ENCODE results near the gene CD300E. TPM values are rescaled to one million over a fixed set of nuclear protein-coding genes. Genes with fewer than 3 reads are reported as not detected.

The CD300E gene
- total and polyA plus RNA-seq, 2 of the 4 experiments (the other 2 are of a cell fraction): not detected

GRCh38 chr17:74571621-74572270 is 51.8 kb downstream of the CD300E start:
- in situ Hi-C loops (cut with MboI; ENCODE audit: low sequenced_read_pairs): no loop called here
- intact Hi-C loops (cut with micrococcal nuclease): no loop called here
- no peak overlapping the region for H3K4me2 ChIP-seq (ENCODE audit: low read depth, low read length)
- H3K18ac ChIP-seq (ENCODE audit: low read depth, low read length): no peak overlapping the region
- no peak overlapping the region for H3K9ac ChIP-seq (ENCODE audit: low read depth, low read length)
- no peak overlapping the region for H2BK5ac ChIP-seq (ENCODE audit: low read depth, low read length, poor library complexity, severe bottlenecking)
- WGBS, 2 experiments (ENCODE audit: extremely low coverage in 2 of 2, insufficient read length in 1 of 2): no CpG with 5 or more reads among the region's 4 CpGs
- H3K27ac ChIP-seq (ENCODE audit: insufficient read depth, low read length): no peak overlapping the region
- H2AK9ac ChIP-seq (replicated peaks; ENCODE audit: low read depth, low read length, poor library complexity): no peak overlapping the region
- no peak overlapping the region for H4K5ac ChIP-seq (ENCODE audit: low read depth, low read length)
- H2BK120ac ChIP-seq (ENCODE audit: low read depth, low read length): no peak overlapping the region
- no peaks in the 10 kb centered on the region for H3K79me1 ChIP-seq (ENCODE audit: low read depth in 1 of 2, low read length in 2 of 2)
- ChIA-PET POLR2A (ENCODE audit: unreplicated experiment) (no interaction called here), CTCF (no interaction called here)
- H4K8ac ChIP-seq (ENCODE audit: low read depth in 2 of 2, low read length in 2 of 2): no peak overlapping the region
- H3K9me1 ChIP-seq (ENCODE audit: insufficient read depth, low read length): no peaks in the 10 kb centered on the region
- H3K23ac ChIP-seq (ENCODE audit: low read depth, low read length): no peak overlapping the region
- H2BK20ac ChIP-seq (ENCODE audit: low read depth, low read length): no peak overlapping the region
- TF ChIP-seq RAD21 (IDR thresholded peaks at IDR 0.05; ENCODE audit: low read length) (no peak), CEBPB (IDR thresholded peaks at IDR 0.05; ENCODE audit: low read depth, low read length) (no peak), MAZ (IDR thresholded peaks at IDR 0.05; ENCODE audit: borderline replicate concordance, low read depth, low read length) (no peak), FOS (IDR thresholded peaks at IDR 0.05; ENCODE audit: low read depth, low read length) (no peak), RCOR1 (IDR thresholded peaks at IDR 0.05; ENCODE audit: insufficient replicate concordance, low read length) (no peak), USF2 (IDR thresholded peaks at IDR 0.05; ENCODE audit: low read depth, low read length) (no peak)
- TF ChIP-seq, protein P1, sequence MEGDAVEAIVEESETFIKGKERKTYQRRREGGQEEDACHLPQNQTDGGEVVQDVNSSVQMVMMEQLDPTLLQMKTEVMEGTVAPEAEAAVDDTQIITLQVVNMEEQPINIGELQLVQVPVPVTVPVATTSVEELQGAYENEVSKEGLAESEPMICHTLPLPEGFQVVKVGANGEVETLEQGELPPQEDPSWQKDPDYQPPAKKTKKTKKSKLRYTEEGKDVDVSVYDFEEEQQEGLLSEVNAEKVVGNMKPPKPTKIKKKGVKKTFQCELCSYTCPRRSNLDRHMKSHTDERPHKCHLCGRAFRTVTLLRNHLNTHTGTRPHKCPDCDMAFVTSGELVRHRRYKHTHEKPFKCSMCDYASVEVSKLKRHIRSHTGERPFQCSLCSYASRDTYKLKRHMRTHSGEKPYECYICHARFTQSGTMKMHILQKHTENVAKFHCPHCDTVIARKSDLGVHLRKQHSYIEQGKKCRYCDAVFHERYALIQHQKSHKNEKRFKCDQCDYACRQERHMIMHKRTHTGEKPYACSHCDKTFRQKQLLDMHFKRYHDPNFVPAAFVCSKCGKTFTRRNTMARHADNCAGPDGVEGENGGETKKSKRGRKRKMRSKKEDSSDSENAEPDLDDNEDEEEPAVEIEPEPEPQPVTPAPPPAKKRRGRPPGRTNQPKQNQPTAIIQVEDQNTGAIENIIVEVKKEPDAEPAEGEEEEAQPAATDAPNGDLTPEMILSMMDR (conservative IDR thresholded peaks at IDR 0.05; ENCODE audit: low read depth, low read length): no peak
- peaks cover 19% of the 10 kb centered on the region for H3K9me3 ChIP-seq (ENCODE audit: control insufficient read depth, insufficient read depth, low read length)
- H4K20me1 ChIP-seq (ENCODE audit: insufficient read depth, low read length): no peaks in the 10 kb centered on the region
- dilution Hi-C loops (cut with HindIII; ENCODE audit: low sequenced_read_pairs, unreplicated experiment): no loop called here
- DNase-seq (no peak), ATAC-seq (ENCODE audit: low read depth) (no peak)
- H2BK15ac ChIP-seq (ENCODE audit: low read depth, low read length): no peak overlapping the region
- no peak overlapping the region for H3K56ac ChIP-seq (ENCODE audit: extremely low read depth, insufficient read depth, low read length)
- no peak overlapping the region for H3K4ac ChIP-seq (ENCODE audit: low read depth, low read length)
- no peaks in the 10 kb centered on the region for H3K27me3 ChIP-seq (ENCODE audit: control insufficient read depth, insufficient read depth, low read length)
- H4K91ac ChIP-seq (ENCODE audit: insufficient read depth, low read depth, low read length): no peak overlapping the region
- no peak overlapping the region for H2AFZ ChIP-seq (replicated peaks; ENCODE audit: low read length, poor library complexity)
- no peak overlapping the region for H3K4me3 ChIP-seq (ENCODE audit: insufficient read depth, low read depth, low read length)
- H2AK5ac ChIP-seq (ENCODE audit: low read depth, low read length): no peak overlapping the region
- no peaks in the 10 kb centered on the region for H3K4me1 ChIP-seq (ENCODE audit: control insufficient read depth, insufficient read depth, low read length)
- H3K36me3 ChIP-seq (ENCODE audit: control insufficient read depth, insufficient read depth, low read length): no peaks in the 10 kb centered on the region
- no peak overlapping the region for H3K14ac ChIP-seq (replicated peaks; ENCODE audit: low read depth, low read length)
- BruUV-seq (replicated peaks): no TSS peak
